ENCODE data around the gene TBCD. TPM values are rescaled to one million over a fixed set of nuclear protein-coding genes. Genes with fewer than 3 reads are reported as not detected.
A peak's percentile ranks its signal among the peaks of the same experiment; 100 is the strongest.

Gene TBCD
- polyA plus RNA-seq, 12 donors: 47.5 to 79.6 (median 55.9) TPM; not detected in 1

GRCh38 chr17:82830249-82830661 lies 78.4 kb downstream of the TBCD start:
- peak; percentile 49 for DNase-seq

GRCh38 chr17:82831041-82831817 lies 79.4 kb downstream of the TBCD start:
- no peak for DNase-seq

GRCh38 chr17:82831818-82832200 lies 79.9 kb downstream of the TBCD start:
- DNase-seq: no peak

- DNase-seq: no peak
These were observed 80.5 kb downstream of the TBCD start for GRCh38 chr17:82832411-82832810.

- no peak for DNase-seq
These were observed 81.1 kb downstream of the TBCD start for GRCh38 chr17:82832881-82833475.

GRCh38 chr17:82835122-82835521 lies 83.3 kb downstream of the TBCD start:
- DNase-seq: no peak

- no peak for DNase-seq
These were observed 84.1 kb downstream of the TBCD start for GRCh38 chr17:82835766-82836512.

GRCh38 chr17:82836823-82837357 lies 85.0 kb downstream of the TBCD start:
- DNase-seq: no peak

GRCh38 chr17:82837586-82838320 lies 85.9 kb downstream of the TBCD start:
- no peak for DNase-seq

GRCh38 chr17:82838386-82839063 lies 86.7 kb downstream of the TBCD start:
- no peak for DNase-seq

- no peak for DNase-seq
These were observed 87.9 kb downstream of the TBCD start, which contains the start of gene ZNF750 for GRCh38 chr17:82839617-82840292. ZNF750 (minus strand) TSS chr17:82840022; CDS start chr17:82832454, 7,568 bp downstream.

- DNase-seq: no peak
These were observed 88.6 kb downstream of the TBCD start for GRCh38 chr17:82840431-82840831.

- no peak for DNase-seq
These were observed 90.2 kb downstream of the TBCD start for GRCh38 chr17:82841921-82842596.

- no peak for DNase-seq
These were observed 92.2 kb downstream of the TBCD start for GRCh38 chr17:82843904-82844680.

- DNase-seq: no peak
These were observed 92.9 kb downstream of the TBCD start for GRCh38 chr17:82844796-82845162.

GRCh38 chr17:82845163-82845807 lies 93.4 kb downstream of the TBCD start:
- DNase-seq: peak; percentile 69

- no peak for DNase-seq
These were observed 94.3 kb downstream of the TBCD start for GRCh38 chr17:82846061-82846691.

GRCh38 chr17:82848022-82848592 lies 96.2 kb downstream of the TBCD start:
- DNase-seq: peak; percentile 66

All from muscle of arm (tissue), 12 donors.